ENCODE results near the gene TRAK2.

Gene TRAK2

DNA sequence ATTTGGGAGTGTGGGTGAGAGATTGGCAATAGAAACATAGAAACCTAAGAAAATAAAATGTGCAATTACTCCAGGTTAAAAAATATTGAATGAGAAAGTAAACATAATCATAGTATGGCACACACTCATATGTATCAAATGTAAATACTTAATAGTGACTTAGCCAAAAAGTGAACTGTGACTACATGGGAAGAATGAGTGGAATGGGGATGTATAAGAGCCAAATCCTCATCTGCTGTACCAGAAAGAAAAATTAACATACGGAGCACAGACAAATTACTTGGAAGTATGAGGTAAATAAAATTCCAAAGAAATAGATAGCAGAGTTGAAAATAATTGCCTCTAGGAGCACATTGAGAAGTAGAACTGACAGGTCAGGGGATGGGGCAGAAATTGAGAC lies 98.1 kb downstream of the TRAK2 start:
- H3K9me3 ChIP-seq (ENCODE audit: control insufficient read depth, low read length): no peaks in the 10 kb centered on the region
- H3K4me3 ChIP-seq (ENCODE audit: low read length): no peak overlapping the region
- DNase-seq (ENCODE audit: low read depth): peak; percentile 16
- H3K27me3 ChIP-seq (replicated peaks; ENCODE audit: control insufficient read depth, insufficient read depth, low read length): no peaks in the 10 kb centered on the region
- peaks cover 27% of the 10 kb centered on the region for H3K4me1 ChIP-seq (ENCODE audit: control insufficient read depth, insufficient read depth, low read length)
- no peak overlapping the region for H3K9ac ChIP-seq (ENCODE audit: low read length)
- H3K36me3 ChIP-seq (ENCODE audit: control insufficient read depth, insufficient read depth, low read length, severe bottlenecking): peaks cover 3% of the 10 kb centered on the region

- Histone ChIP-seq H3K4me3 (ENCODE audit: low read length) (no peak overlapping the region), H3K9ac (ENCODE audit: low read length) (no peak overlapping the region), H3K9me3 (ENCODE audit: control insufficient read depth, low read length) (no peaks in the 10 kb centered on the region), H3K36me3 (ENCODE audit: control insufficient read depth, insufficient read depth, low read length, severe bottlenecking) (peaks cover 3% of the 10 kb centered on the region), H3K4me1 (ENCODE audit: control insufficient read depth, insufficient read depth, low read length) (peaks cover 19% of the 10 kb centered on the region), H3K27me3 (replicated peaks; ENCODE audit: control insufficient read depth, insufficient read depth, low read length) (no peaks in the 10 kb centered on the region)
- DNase-seq (ENCODE audit: low read depth): no peak
These were observed 100.4 kb downstream of the TRAK2 start for GRCh38 chr2:201350879-201351278.

GRCh38 chr2:201349601-201350000 lies 101.7 kb downstream of the TRAK2 start:
- Histone ChIP-seq H3K36me3 (ENCODE audit: control insufficient read depth, insufficient read depth, low read length, severe bottlenecking) (peaks cover 5% of the 10 kb centered on the region), H3K4me3 (ENCODE audit: low read length) (no peak overlapping the region), H3K9ac (ENCODE audit: low read length) (no peak overlapping the region), H3K27me3 (replicated peaks; ENCODE audit: control insufficient read depth, insufficient read depth, low read length) (no peaks in the 10 kb centered on the region), H3K9me3 (ENCODE audit: control insufficient read depth, low read length) (no peaks in the 10 kb centered on the region), H3K4me1 (ENCODE audit: control insufficient read depth, insufficient read depth, low read length) (peaks cover 19% of the 10 kb centered on the region)
- no peak for DNase-seq (ENCODE audit: low read depth)

- Histone ChIP-seq H3K9ac (ENCODE audit: low read length) (no peak overlapping the region), H3K4me1 (ENCODE audit: control insufficient read depth, insufficient read depth, low read length) (peaks cover 18% of the 10 kb centered on the region), H3K9me3 (ENCODE audit: control insufficient read depth, low read length) (no peaks in the 10 kb centered on the region), H3K36me3 (ENCODE audit: control insufficient read depth, insufficient read depth, low read length, severe bottlenecking) (peaks cover 9% of the 10 kb centered on the region), H3K4me3 (ENCODE audit: low read length) (no peak overlapping the region), H3K27me3 (replicated peaks; ENCODE audit: control insufficient read depth, insufficient read depth, low read length) (no peaks in the 10 kb centered on the region)
- DNase-seq (ENCODE audit: low read depth): no peak
These were observed 102.5 kb downstream of the TRAK2 start for GRCh38 chr2:201348758-201349157.

DNA sequence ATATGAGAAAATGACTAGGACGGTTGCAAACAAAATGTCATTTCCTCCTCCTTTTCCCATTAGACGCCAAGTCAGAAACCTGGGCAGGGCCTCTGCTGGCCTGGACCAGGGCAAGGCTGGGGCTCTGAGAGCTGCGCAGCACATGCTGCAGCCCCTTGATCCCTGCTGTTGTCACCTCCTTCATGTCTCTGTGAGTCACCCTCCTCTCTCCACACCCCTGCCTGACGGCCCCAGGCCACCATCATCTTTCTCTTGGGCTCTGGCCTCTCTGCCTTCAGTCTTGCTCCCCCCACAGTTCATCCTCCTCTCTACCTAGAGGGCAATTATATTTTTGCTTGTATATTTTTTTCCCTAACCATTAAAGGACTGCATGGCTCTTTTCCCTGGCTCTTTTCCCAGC lies 104.1 kb downstream of the TRAK2 start:
- DNase-seq (ENCODE audit: low read depth): no peak
- Histone ChIP-seq H3K36me3 (ENCODE audit: control insufficient read depth, insufficient read depth, low read length, severe bottlenecking) (peaks cover 12% of the 10 kb centered on the region), H3K4me3 (ENCODE audit: low read length) (no peak overlapping the region), H3K4me1 (ENCODE audit: control insufficient read depth, insufficient read depth, low read length) (peaks cover 2% of the 10 kb centered on the region), H3K27me3 (replicated peaks; ENCODE audit: control insufficient read depth, insufficient read depth, low read length) (no peaks in the 10 kb centered on the region), H3K9me3 (ENCODE audit: control insufficient read depth, low read length) (no peaks in the 10 kb centered on the region), H3K9ac (ENCODE audit: low read length) (no peak overlapping the region)

GRCh38 chr2:201345625-201346213 lies 105.5 kb downstream of the TRAK2 start:
- H3K27me3 ChIP-seq (replicated peaks; ENCODE audit: control insufficient read depth, insufficient read depth, low read length): no peaks in the 10 kb centered on the region
- H3K4me1 ChIP-seq (ENCODE audit: control insufficient read depth, insufficient read depth, low read length): no peaks in the 10 kb centered on the region
- no peak overlapping the region for H3K4me3 ChIP-seq (ENCODE audit: low read length)
- peaks cover 9% of the 10 kb centered on the region for H3K36me3 ChIP-seq (ENCODE audit: control insufficient read depth, insufficient read depth, low read length, severe bottlenecking)
- no peak overlapping the region for H3K9ac ChIP-seq (ENCODE audit: low read length)
- H3K9me3 ChIP-seq (ENCODE audit: control insufficient read depth, low read length): no peaks in the 10 kb centered on the region
- no peak for DNase-seq (ENCODE audit: low read depth)

DNA sequence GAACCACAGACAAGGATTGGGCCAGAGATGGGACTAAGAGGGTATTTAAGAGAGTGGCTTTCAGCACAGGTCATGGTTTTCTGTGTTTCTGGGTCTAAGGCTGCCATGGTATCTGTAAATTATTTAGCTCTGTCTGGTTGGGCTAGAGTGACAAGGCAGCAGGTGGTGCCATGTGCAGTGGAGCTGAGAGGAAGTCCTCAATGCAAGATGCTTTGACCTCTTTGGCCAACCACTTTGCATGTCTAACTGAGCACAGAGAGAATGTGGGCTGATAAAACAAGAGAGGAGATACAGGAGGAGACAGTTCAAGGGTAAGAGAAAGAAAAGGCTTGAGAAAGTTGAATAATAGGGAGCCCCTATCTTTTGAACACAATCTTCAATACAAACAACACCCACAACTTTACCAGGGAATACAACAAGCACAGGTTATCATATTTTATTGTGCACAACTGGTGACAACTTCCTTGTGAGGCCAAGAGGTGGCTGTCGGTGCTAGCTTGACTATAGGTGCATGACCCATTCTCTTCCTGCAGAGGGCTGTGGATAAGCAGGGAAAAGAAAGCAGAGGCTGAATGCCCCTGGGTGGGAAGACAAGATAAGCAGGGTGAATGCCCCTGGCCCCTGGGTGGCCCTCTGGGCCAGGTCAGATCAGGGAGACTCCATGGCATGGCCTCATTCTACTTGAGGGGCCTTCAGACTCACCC lies 106.4 kb downstream of the TRAK2 start:
- H3K36me3 ChIP-seq (ENCODE audit: control insufficient read depth, insufficient read depth, low read length, severe bottlenecking): peaks cover 9% of the 10 kb centered on the region
- H3K9me3 ChIP-seq (ENCODE audit: control insufficient read depth, low read length): no peaks in the 10 kb centered on the region
- DNase-seq (ENCODE audit: low read depth): no peak
- H3K4me1 ChIP-seq (ENCODE audit: control insufficient read depth, insufficient read depth, low read length): no peaks in the 10 kb centered on the region
- no peak overlapping the region for H3K4me3 ChIP-seq (ENCODE audit: low read length)
- H3K27me3 ChIP-seq (replicated peaks; ENCODE audit: control insufficient read depth, insufficient read depth, low read length): no peaks in the 10 kb centered on the region
- no peak overlapping the region for H3K9ac ChIP-seq (ENCODE audit: low read length)

DNA sequence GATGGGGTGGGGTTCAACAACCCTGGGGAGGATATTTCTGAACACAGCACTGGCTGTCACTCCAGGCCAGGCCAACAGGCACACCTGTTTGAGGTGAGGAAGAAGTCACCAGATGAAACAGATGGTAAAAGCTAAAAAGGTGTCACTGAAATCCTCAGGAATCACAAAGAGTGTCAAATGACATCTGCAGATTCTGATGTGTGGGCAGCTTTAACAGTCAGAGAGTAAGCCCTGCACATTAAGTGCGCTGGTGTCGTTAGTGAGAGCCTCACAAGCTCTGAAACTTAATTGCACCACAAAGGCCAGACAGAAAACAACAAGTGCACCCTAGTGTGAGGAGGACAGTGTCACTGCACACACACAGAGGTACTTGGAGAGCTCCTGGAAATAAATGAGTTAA lies 107.7 kb downstream of the TRAK2 start:
- H3K9ac ChIP-seq (ENCODE audit: low read length): no peak overlapping the region

DNA sequence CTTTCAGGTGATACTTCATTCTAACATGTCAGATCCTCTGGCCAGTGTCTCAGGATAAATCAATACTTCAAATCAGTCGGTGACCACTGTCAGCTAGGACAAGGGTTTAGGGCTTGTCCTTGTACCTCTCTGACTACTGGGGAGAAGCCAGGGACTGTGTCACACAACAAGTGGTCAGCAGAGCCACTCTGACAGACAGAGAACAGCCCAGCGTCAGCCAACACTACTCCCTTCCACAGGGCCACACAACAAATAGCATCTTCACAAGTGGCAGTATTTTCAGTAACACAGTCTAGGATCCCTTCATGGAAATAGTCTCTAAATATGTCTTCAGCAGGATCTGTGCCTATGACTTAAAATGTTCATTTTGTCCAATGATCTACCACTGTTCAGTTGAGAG lies 108.3 kb downstream of the TRAK2 start:
- Histone ChIP-seq H3K36me3 (ENCODE audit: control insufficient read depth, insufficient read depth, low read length, severe bottlenecking) (peaks cover 9% of the 10 kb centered on the region), H3K27me3 (replicated peaks; ENCODE audit: control insufficient read depth, insufficient read depth, low read length) (no peaks in the 10 kb centered on the region), H3K9ac (ENCODE audit: low read length) (no peak overlapping the region), H3K4me3 (ENCODE audit: low read length) (no peak overlapping the region), H3K9me3 (ENCODE audit: control insufficient read depth, low read length) (no peaks in the 10 kb centered on the region), H3K4me1 (ENCODE audit: control insufficient read depth, insufficient read depth, low read length) (no peaks in the 10 kb centered on the region)
- no peak for DNase-seq (ENCODE audit: low read depth)

More for the DNA sequence above, 107.7 kb downstream of the TRAK2 start:
- Histone ChIP-seq H3K36me3 (ENCODE audit: control insufficient read depth, insufficient read depth, low read length, severe bottlenecking) (peaks cover 9% of the 10 kb centered on the region), H3K4me1 (ENCODE audit: control insufficient read depth, insufficient read depth, low read length) (no peaks in the 10 kb centered on the region), H3K4me3 (ENCODE audit: low read length) (no peak overlapping the region), H3K27me3 (replicated peaks; ENCODE audit: control insufficient read depth, insufficient read depth, low read length) (no peaks in the 10 kb centered on the region), H3K9me3 (ENCODE audit: control insufficient read depth, low read length) (no peaks in the 10 kb centered on the region)
- DNase-seq (ENCODE audit: low read depth): no peak

- Histone ChIP-seq H3K9me3 (ENCODE audit: control insufficient read depth, low read length) (peaks cover 14% of the 10 kb centered on the region), H3K27me3 (replicated peaks; ENCODE audit: control insufficient read depth, insufficient read depth, low read length) (no peaks in the 10 kb centered on the region), H3K36me3 (ENCODE audit: control insufficient read depth, insufficient read depth, low read length, severe bottlenecking) (no peaks in the 10 kb centered on the region), H3K9ac (ENCODE audit: low read length) (no peak overlapping the region), H3K4me1 (ENCODE audit: control insufficient read depth, insufficient read depth, low read length) (no peaks in the 10 kb centered on the region), H3K4me3 (ENCODE audit: low read length) (no peak overlapping the region)
- DNase-seq (ENCODE audit: low read depth): no peak
These were observed 121.8 kb downstream of the TRAK2 start for GRCh38 chr2:201329409-201329808.

DNA sequence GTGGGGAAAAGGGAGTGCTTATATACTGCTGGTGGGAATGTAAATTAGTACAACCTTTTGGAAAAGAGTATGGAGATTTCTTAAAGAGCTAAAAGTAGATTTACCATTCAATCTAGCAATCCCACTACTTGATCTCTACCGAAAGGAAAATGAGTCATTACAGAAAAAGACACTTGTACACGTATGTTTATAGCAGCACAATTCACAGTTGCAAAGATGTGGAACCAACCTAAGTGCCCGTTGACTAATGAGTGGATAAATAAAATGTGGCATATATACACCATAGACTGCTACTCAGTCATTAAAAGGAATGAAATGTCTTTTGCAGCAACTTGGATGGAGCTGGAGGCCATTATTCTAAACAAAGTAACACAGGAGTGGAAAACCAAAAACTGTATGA lies 123.6 kb downstream of the TRAK2 start:
- DNase-seq (ENCODE audit: low read depth): no peak
- Histone ChIP-seq H3K9me3 (ENCODE audit: control insufficient read depth, low read length) (peaks cover 29% of the 10 kb centered on the region), H3K27me3 (replicated peaks; ENCODE audit: control insufficient read depth, insufficient read depth, low read length) (no peaks in the 10 kb centered on the region), H3K4me3 (ENCODE audit: low read length) (no peak overlapping the region), H3K4me1 (ENCODE audit: control insufficient read depth, insufficient read depth, low read length) (no peaks in the 10 kb centered on the region), H3K9ac (ENCODE audit: low read length) (no peak overlapping the region), H3K36me3 (ENCODE audit: control insufficient read depth, insufficient read depth, low read length, severe bottlenecking) (no peaks in the 10 kb centered on the region)

All from adipocyte (in vitro differentiated cells).